ENCODE results near the gene ARF1.

DNA sequence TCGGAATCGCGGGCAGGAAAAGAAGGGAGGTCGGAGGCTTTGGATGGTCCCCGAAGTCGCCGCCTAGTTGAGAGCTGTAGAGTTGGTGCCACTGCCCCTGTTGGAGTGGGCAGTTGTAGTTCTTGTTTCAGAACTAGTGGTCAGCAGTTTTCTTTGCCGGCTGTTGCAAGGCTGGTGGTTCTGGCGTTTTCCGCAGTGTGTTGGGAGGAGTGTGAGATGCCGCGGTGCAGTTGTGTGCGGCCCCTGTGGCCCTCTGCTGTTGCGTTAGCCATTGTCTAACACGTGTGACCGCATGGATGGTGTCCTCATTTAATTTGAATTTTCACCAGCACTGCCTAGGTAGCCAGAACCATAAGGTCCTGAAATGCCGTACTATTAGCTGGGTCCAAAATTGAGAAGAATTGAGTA, 1.4 kb downstream of the ARF1 start:
- TF ChIP-seq EZH2 (IDR thresholded peaks at IDR 0.05; ENCODE audit: borderline replicate concordance, low read length) (no peak), CTCF (conservative IDR thresholded peaks at IDR 0.05 in 1 of 2, IDR thresholded peaks at IDR 0.05 in 1 of 2; ENCODE audit: extremely low read depth in 1 of 2, insufficient read depth in 1 of 2, low read depth in 1 of 2, low read length in 2 of 2) (no peak)
